Measurements from ENCODE around the gene MED23. TPM values are rescaled to one million over a fixed set of nuclear protein-coding genes. Genes with fewer than 3 reads are reported as not detected.
"Not testable (repeated sequence)": the region's sequence is repeated elsewhere in the genome, so short reads cannot be mapped to it uniquely, and the experiment has no call there.

MED23 gene
- total and polyA plus RNA-seq, 7 experiments from 2014 or later = 11.1 to 59.1 (median 50.1) TPM

DNA sequence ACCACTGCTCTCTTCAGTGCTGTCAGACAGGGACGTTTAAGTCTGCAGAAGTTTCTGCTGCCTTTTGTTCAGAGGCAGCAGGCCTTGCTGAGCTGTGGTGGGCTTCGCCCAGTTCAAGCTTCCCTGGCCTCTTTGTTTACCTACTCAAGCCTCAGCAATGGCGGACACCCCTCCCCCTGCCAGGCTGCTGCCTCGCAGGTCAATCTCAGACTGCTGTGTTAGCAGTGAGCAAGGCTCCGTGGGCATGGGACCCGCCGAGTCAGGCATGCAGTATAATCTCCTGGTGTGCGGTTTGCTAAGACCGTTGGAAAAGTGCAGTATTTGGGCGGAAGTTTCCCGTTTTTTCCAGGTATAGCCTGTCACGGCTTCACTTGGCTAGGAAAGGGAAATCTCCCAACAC, 96.4 kb downstream of the MED23 start:
- Mint-ChIP-seq H3K4me1 (peaks cover 31 to 71% (median 62%) of the 10 kb centered on the region in 7 donors), H3K4me3 (peak overlapping the region in 4 of 10 donors; percentile 15 to 68 (median 30))
- POLR2A ChIA-PET = interaction anchor here (0.8 to 6.6 kb wide), 5 partner anchors 251 to 349 kb away, joined by 3 to 88 read pairs (median 6); no protein-coding TSS in a partner anchor

DNA sequence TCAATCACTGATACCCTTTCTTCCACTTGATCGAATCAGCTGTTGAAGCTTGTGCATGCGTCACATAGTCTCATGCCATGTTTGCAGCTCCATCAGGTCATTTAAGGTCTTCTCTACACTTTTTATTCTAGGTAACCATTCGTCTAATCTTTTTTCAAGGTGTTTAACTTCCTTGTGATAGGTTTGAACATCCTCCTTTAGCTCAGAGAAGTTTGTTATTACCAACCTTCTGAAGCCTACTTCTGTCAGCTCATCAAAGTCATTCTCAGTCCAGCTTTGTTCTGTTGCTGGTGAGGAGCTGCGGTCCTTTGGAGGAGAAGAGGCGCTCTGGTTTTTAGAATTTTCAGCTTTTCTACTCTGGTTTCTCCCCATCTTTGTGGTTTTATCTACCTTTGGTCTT, 97.1 kb downstream of the MED23 start:
- Mint-ChIP-seq H3K4me1 (peaks cover 31 to 71% (median 62%) of the 10 kb centered on the region in 7 donors), H3K27me3 (peaks cover 0 to 17% (median 0%) of the 10 kb centered on the region in 5 donors), H3K36me3 (peaks cover 0 to 12% (median 0%) of the 10 kb centered on the region in 5 donors), H3K27ac (peak overlapping the region in 8 of 9 donors; percentile 79 to 94 (median 90)), H3K4me3 (peak overlapping the region; percentile 22 to 85 (median 64))
- not testable (repeated sequence) for H3K36me3 ChIP-seq (ENCODE audit: control insufficient read depth in 2 of 3, insufficient read depth in 3 of 3, low read length in 3 of 3); ATAC-seq; H3K9me3 Mint-ChIP-seq; H3K27me3 ChIP-seq (ENCODE audit: control insufficient read depth in 2 of 2, insufficient read depth in 2 of 2, low read length in 2 of 2); H3K9me3 ChIP-seq (ENCODE audit: control insufficient read depth in 2 of 3, low read length in 3 of 3); H3K27ac ChIP-seq (ENCODE audit: low read depth, low read length); H3K4me3 ChIP-seq (ENCODE audit: low read length)
- POLR2A ChIA-PET = interaction anchor here (0.6 to 6.6 kb wide), 8 partner anchors 11 to 348 kb away, joined by 3 to 88 read pairs (median 6); no protein-coding TSS in a partner anchor
- CTCF ChIA-PET = interaction anchor here (0.7 to 6.3 kb wide), 7 partner anchors 11 to 348 kb away, joined by 3 to 78 read pairs (median 7); partner anchors contain the start of gene MED23
- peak in 7 of 9 donors; percentile 20 to 69 (median 56) for DNase-seq
- peaks cover 4 to 34% of the 10 kb centered on the region in 2 donors for H3K4me1 ChIP-seq (ENCODE audit: control insufficient read depth in 2 of 2, insufficient read depth in 2 of 2, low read length in 2 of 2)
- intact Hi-C loops (cut with micrococcal nuclease) = loop anchor here (1.0 to 5.0 kb wide), 4 partner anchors 89 to 469 kb away; partner anchors contain the start of genes EPB41L2 (in 2 of the 2) and MED23 (in 1 of the 2)

More for the DNA sequence above, 96.4 kb downstream of the MED23 start:
- H3K36me3 ChIP-seq (ENCODE audit: control insufficient read depth in 2 of 3, insufficient read depth in 3 of 3, low read length in 3 of 3); H3K4me3 ChIP-seq (ENCODE audit: low read length); H3K9me3 ChIP-seq (ENCODE audit: control insufficient read depth in 2 of 3, low read length in 3 of 3); ATAC-seq; H3K9me3 Mint-ChIP-seq; H3K27me3 ChIP-seq (ENCODE audit: control insufficient read depth in 2 of 2, insufficient read depth in 2 of 2, low read length in 2 of 2); DNase-seq: not testable (repeated sequence)
- peaks cover 0 to 12% (median 0%) of the 10 kb centered on the region in 5 donors for H3K36me3 Mint-ChIP-seq
- peaks cover 0 to 18% (median 0%) of the 10 kb centered on the region in 5 donors for H3K27me3 Mint-ChIP-seq
- H3K27ac Mint-ChIP-seq = peak overlapping the region in 8 of 9 donors; percentile 79 to 94 (median 85)
- peaks cover 4 to 34% of the 10 kb centered on the region in 2 donors for H3K4me1 ChIP-seq (ENCODE audit: control insufficient read depth in 2 of 2, insufficient read depth in 2 of 2, low read length in 2 of 2)
- intact Hi-C loops (cut with micrococcal nuclease) = loop anchor here (1.0 to 5.0 kb wide), 5 partner anchors 89 to 469 kb away; partner anchors contain the start of genes EPB41L2 (in 2 of the 2) and MED23 (in 1 of the 2)
- peak overlapping the region; percentile 28 for H3K27ac ChIP-seq (ENCODE audit: low read depth, low read length)
- CTCF ChIA-PET = interaction anchor here (0.9 to 6.3 kb wide), 8 partner anchors 9 to 349 kb away, joined by 4 to 78 read pairs (median 33); partner anchors contain the start of gene MED23

DNA sequence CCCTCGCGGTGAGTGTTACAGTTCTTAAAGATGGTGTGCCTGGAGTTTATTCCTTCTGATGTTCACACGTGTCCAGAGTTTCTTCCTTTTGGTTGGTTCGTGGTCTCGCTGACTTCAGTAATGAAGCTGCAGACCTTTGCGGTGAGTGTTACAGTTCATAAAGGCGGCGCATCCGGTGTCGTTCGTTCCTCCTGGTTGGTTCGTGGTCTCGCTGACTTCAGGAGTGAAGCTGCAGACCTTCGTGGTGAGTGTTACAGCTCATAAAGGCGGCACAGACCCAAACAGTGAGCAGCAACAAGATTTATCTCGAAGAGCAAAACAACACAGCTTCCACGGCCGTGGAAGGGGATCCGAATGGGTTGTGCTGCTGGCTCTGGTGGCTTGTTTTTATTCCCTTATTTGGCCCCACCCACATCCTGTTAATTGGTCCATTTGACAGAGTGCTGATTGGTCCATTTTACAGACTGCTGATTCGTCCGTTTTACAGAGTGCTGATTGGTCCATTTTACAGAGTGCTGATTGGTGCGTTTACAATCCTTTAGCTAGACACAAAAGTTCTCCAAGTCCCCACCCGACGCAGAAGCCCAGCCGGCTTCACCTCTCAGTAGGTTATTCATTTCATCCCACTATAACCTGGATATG, 103.2 kb downstream of the MED23 start:
- H3K27me3 Mint-ChIP-seq = peaks cover 0 to 17% (median 0%) of the 10 kb centered on the region in 5 donors
- intact Hi-C loops (cut with micrococcal nuclease) = no loop called here
- POLR2A ChIA-PET = interaction anchor here (1.2 to 2.4 kb wide), 3 partner anchors 9 to 325 kb away, joined by 3 to 8 read pairs (median 7); no protein-coding TSS in a partner anchor
- ATAC-seq (peak; percentile 32), DNase-seq (peak in 2 of 9 donors; percentile 31 to 40)
- Histone ChIP-seq H3K9me3 (ENCODE audit: control insufficient read depth in 2 of 3, low read length in 3 of 3) (no peaks in the 10 kb centered on the region), H3K4me3 (ENCODE audit: low read length) (no peak overlapping the region), H3K27me3 (ENCODE audit: control insufficient read depth in 2 of 2, insufficient read depth in 2 of 2, low read length in 2 of 2) (no peaks in the 10 kb centered on the region), H3K4me1 (ENCODE audit: control insufficient read depth in 2 of 2, insufficient read depth in 2 of 2, low read length in 2 of 2) (peaks cover 0 to 4% of the 10 kb centered on the region in 2 donors), H3K36me3 (ENCODE audit: control insufficient read depth in 2 of 3, insufficient read depth in 3 of 3, low read length in 3 of 3) (no peaks in the 10 kb centered on the region), H3K27ac (ENCODE audit: low read depth, low read length) (no peak overlapping the region)
- CTCF ChIA-PET = no interaction called here
- H3K4me3 Mint-ChIP-seq = peak overlapping the region in 4 of 10 donors; percentile 4 to 29 (median 20)
- H3K36me3 Mint-ChIP-seq = peaks cover 0 to 7% (median 0%) of the 10 kb centered on the region in 5 donors
- peaks cover 14 to 41% (median 33%) of the 10 kb centered on the region in 7 donors for H3K4me1 Mint-ChIP-seq
- peaks cover 0 to 2% (median 0%) of the 10 kb centered on the region in 11 donors for H3K9me3 Mint-ChIP-seq
- peak overlapping the region in 6 of 9 donors; percentile 36 to 80 (median 62) for H3K27ac Mint-ChIP-seq

DNA sequence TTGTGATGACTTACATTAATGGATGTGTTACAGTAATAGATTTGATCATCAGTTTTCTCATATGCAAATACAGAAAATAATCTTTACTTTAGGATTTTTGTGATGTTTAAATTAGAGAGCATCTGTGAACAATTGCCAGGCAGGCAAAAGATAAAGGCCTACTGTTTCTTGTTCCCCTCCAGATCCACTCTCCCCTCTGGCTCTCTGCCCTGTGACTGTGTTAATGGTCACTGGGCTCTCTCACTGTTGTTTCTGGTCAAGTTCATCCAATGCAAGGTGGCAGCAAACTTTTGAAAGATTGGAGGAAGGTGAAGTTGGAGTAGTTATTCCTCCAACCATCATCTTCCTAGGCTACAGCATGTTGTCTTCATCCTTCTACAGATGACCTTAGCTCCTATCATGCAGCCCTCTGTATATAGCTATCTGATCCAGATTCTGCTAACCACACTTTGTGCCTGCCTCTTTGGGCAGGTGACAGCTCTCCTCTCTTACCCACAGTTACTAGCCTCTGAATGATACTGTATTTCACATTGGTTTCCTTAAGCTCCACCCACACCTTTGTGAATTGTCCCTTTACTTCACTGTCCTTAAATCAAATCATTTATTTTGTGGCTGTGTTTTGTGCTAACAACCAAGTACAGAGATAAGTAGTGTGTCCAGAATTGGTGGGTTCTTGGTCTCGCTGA, 103.9 kb downstream of the MED23 start:
- Mint-ChIP-seq H3K9me3 (peaks cover 0 to 2% (median 0%) of the 10 kb centered on the region in 11 donors), H3K36me3 (peaks cover 0 to 3% (median 0%) of the 10 kb centered on the region in 5 donors), H3K4me1 (peaks cover 9 to 41% (median 33%) of the 10 kb centered on the region in 7 donors), H3K27ac (peak overlapping the region in 6 of 9 donors; percentile 36 to 80 (median 62)), H3K4me3 (peak overlapping the region in 3 of 10 donors; percentile 12 to 29 (median 27)), H3K27me3 (peaks cover 0 to 12% (median 0%) of the 10 kb centered on the region in 5 donors)
- intact Hi-C loops (cut with micrococcal nuclease) = no loop called here
- H3K9me3 ChIP-seq (ENCODE audit: control insufficient read depth in 2 of 3, low read length in 3 of 3) = no peaks in the 10 kb centered on the region
- peaks cover 0 to 9% of the 10 kb centered on the region in 2 donors for H3K4me1 ChIP-seq (ENCODE audit: control insufficient read depth in 2 of 2, insufficient read depth in 2 of 2, low read length in 2 of 2)
- no peak for ATAC-seq
- H3K27ac ChIP-seq (ENCODE audit: low read depth, low read length) = no peak overlapping the region
- ChIA-PET POLR2A (interaction anchor here (2.4 kb wide), 1 partner anchor 9 kb away, joined by 8 read pairs; no protein-coding TSS in a partner anchor), CTCF (no interaction called here)
- H3K36me3 ChIP-seq (ENCODE audit: control insufficient read depth in 2 of 3, insufficient read depth in 3 of 3, low read length in 3 of 3) = no peaks in the 10 kb centered on the region
- no peak overlapping the region for H3K4me3 ChIP-seq (ENCODE audit: low read length)
- no peak for DNase-seq
- no peaks in the 10 kb centered on the region for H3K27me3 ChIP-seq (ENCODE audit: control insufficient read depth in 2 of 2, insufficient read depth in 2 of 2, low read length in 2 of 2)

Other genes starting within 250 kb of the MED23 start
- gene ARG1, start 55.0 kb downstream of the MED23 start, total RNA-seq = not detected
- not detected for gene ARG1, start 55.0 kb downstream of the MED23 start, polyA plus RNA-seq
- 1 to 10 TPM in 2 of 5 experiments, under 1 TPM in 3; 0.35 to 7.1 (median 0.51) TPM for gene ENPP3, start 9.1 kb upstream of the MED23 start, total RNA-seq
- gene ENPP3, start 9.1 kb upstream of the MED23 start, polyA plus RNA-seq = under 1 TPM; 0.15 to 0.33 TPM
- gene OR2A4, start 73.2 kb upstream of the MED23 start, total RNA-seq = not detected
- not detected for gene OR2A4, start 73.2 kb upstream of the MED23 start, polyA plus RNA-seq
- not detected for gene CTAGE9, start 82.8 kb upstream of the MED23 start, total RNA-seq
- not detected for gene CTAGE9, start 82.8 kb upstream of the MED23 start, polyA plus RNA-seq
- gene ENPP1, start 179.8 kb upstream of the MED23 start, total RNA-seq = under 1 TPM in 4 of 5 experiments, not detected in 1; 0.07 to 0.69 (median 0.21) TPM
- not detected for gene ENPP1, start 179.8 kb upstream of the MED23 start, polyA plus RNA-seq

Data from naive thymus-derived CD4-positive, alpha-beta T cell (primary cell).